NOMO-1 treated with dmso at 0.1 percent for 144 hours (cell line): Measurements from ENCODE around the gene LIPT1.
"Not testable (repeated sequence)": the region's sequence is repeated elsewhere in the genome, so short reads cannot be mapped to it uniquely, and the experiment has no call there.

Source experiments
- DNase-seq: peaks from one replicate; lab custom pipeline; 2025; ENCODE audit not compliant: unreplicated experiment; lab: John Stamatoyannopoulos, UW

Gene LIPT1

GRCh38 chr2:99171377-99172140 is 16.8 kb downstream of the LIPT1 start:
- DNase-seq, result no peak

GRCh38 chr2:99180755-99181623 is 26.2 kb downstream of the LIPT1 start, which contains the start of the genes MITD1 and MRPL30:
TSS of gene MITD1 (minus strand) at chr2:99181058. CDS start at chr2:99180981, 77 bp downstream.
TSS of gene MRPL30 (plus strand) at chr2:99181184. CDS start at chr2:99186204, 5,020 bp downstream.
- DNase-seq, result peak; percentile 89

- no peak for DNase-seq
These were observed 26.8 kb downstream of the LIPT1 start for GRCh38 chr2:99181624-99182000.

- DNase-seq, result no peak
These were observed 28.3 kb downstream of the LIPT1 start for GRCh38 chr2:99183025-99183424.

- DNase-seq, result no peak
These were observed 30.0 kb downstream of the LIPT1 start for GRCh38 chr2:99184811-99185210.

- DNase-seq, result no peak
These were observed 32.2 kb downstream of the LIPT1 start for GRCh38 chr2:99187011-99187410.

- no peak for DNase-seq
These were observed 33.6 kb downstream of the LIPT1 start for GRCh38 chr2:99188357-99188756.

GRCh38 chr2:99190548-99190947 is 35.8 kb downstream of the LIPT1 start:
- DNase-seq, result no peak

GRCh38 chr2:99192364-99192763 is 37.6 kb downstream of the LIPT1 start:
- not testable (repeated sequence) for DNase-seq

GRCh38 chr2:99198103-99198841 is 43.5 kb downstream of the LIPT1 start:
- no peak for DNase-seq

- DNase-seq, result peak; percentile 5
These were observed 45.5 kb downstream of the LIPT1 start for GRCh38 chr2:99200076-99200800.

- no peak for DNase-seq
These were observed 47.4 kb downstream of the LIPT1 start for GRCh38 chr2:99201959-99202678.

GRCh38 chr2:99205491-99205890 is 50.7 kb downstream of the LIPT1 start:
- DNase-seq, result no peak
